ENCODE results near the gene IFNLR1. TPM values are rescaled to one million over a fixed set of nuclear protein-coding genes. Genes with fewer than 3 reads are reported as not detected.

The IFNLR1 gene
- total RNA-seq, 1 donor from 2014 or later, result 39.2 TPM

DNA sequence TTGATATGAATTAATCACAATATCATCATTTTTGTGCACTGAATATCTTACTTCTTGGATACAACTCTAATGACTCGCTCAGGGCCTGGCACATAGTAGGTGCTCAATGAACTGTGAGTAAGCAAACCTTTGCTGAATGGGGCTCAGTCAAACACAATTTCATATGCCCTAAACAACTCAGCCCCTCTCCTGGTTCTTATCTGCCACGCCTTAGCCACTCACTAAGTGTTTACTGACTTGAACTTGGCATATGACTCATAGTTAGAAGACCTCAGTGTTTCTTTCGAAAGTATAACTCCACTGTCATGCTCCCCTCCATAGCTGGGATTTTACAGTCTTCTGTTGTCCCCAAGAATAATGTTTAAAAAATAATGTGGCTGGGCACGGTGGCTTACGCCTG is 4.8 kb upstream of the IFNLR1 start:
- no peaks in the 10 kb centered on the region for H3K27me3 Mint-ChIP-seq
- intact Hi-C loops (cut with micrococcal nuclease), result loop anchor here (1.0 to 10.0 kb wide), 9 partner anchors 7 to 1045 kb away; partner anchors contain the start of genes CLIC4, RCAN3, SRRM1 and SRSF10
- H3K4me3 Mint-ChIP-seq, result peak overlapping the region; percentile 79
- H3K27ac Mint-ChIP-seq, result peak overlapping the region; percentile 98
- TF ChIP-seq CTCF (IDR thresholded peaks at IDR 0.05), result no peak
- POLR2A ChIA-PET, result interaction anchor here (0.7 to 8.7 kb wide), 11 partner anchors 7 to 553 kb away, joined by 3 to 96 read pairs (median 14); partner anchors contain the start of genes CLIC4, NIPAL3 and SRRM1
- ATAC-seq (ENCODE audit: low read depth), result peak; percentile 27
- no peaks in the 10 kb centered on the region for H3K9me3 Mint-ChIP-seq
- H3K4me1 Mint-ChIP-seq, result peaks cover 77% of the 10 kb centered on the region
- no peaks in the 10 kb centered on the region for H3K36me3 Mint-ChIP-seq (ENCODE audit: low read depth)
- DNase-seq, result no peak
- CTCF ChIA-PET, result interaction anchor here (1.2 to 7.2 kb wide), 3 partner anchors 42 to 224 kb away, joined by 3 to 57 read pairs (median 27); partner anchors contain the start of gene NIPAL3

DNA sequence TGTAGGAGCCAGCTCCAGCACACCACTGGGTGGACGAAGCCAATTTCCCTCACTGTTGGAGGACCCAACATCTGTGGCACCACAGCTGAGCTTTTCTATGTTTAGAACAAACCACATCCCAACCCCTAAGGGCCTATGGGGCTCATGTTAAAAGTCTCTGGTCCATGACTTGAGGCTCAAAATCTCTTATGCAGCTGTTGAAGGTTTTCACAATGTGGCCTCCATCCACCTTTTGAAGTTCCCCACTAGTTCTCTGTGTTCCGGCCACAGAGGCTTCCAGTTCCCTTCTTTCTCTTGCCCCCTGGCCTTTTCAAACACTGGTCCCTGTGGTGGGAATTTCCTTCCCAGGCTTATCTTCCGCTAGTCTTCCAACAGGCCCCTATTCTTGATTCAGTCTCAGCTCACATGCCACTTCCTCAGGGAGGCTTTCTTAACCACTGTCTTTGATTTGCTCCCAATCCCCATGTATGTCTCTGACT is 3.9 kb upstream of the IFNLR1 start:
- ATAC-seq (ENCODE audit: low read depth) (peak; percentile 46), DNase-seq (peak; percentile 50)
- no peak for TF ChIP-seq CTCF (IDR thresholded peaks at IDR 0.05)
- intact Hi-C loops (cut with micrococcal nuclease), result loop anchor here (1.0 to 10.0 kb wide), 10 partner anchors 8 to 1046 kb away; partner anchors contain the start of genes CLIC4, NIPAL3, RCAN3 and SRRM1
- ChIA-PET CTCF (interaction anchor here (1.4 to 7.2 kb wide), 6 partner anchors 8 to 201 kb away, joined by 5 to 57 read pairs (median 22); no protein-coding TSS in a partner anchor), POLR2A (interaction anchor here (0.6 to 8.7 kb wide), 21 partner anchors 8 to 831 kb away, joined by 3 to 96 read pairs (median 6); partner anchors contain the start of genes CLIC4, CNR2, HMGCL and NIPAL3)
- Mint-ChIP-seq H3K27ac (peak overlapping the region; percentile 98), H3K4me3 (peak overlapping the region; percentile 79), H3K4me1 (peaks cover 83% of the 10 kb centered on the region), H3K36me3 (ENCODE audit: low read depth) (peaks cover 2% of the 10 kb centered on the region), H3K27me3 (no peaks in the 10 kb centered on the region), H3K9me3 (no peaks in the 10 kb centered on the region)

GRCh38 chr1:24189528-24189927 is 2.4 kb upstream of the IFNLR1 start:
- no peak for TF ChIP-seq CTCF (IDR thresholded peaks at IDR 0.05)
- Mint-ChIP-seq H3K4me3 (peak overlapping the region; percentile 79), H3K27me3 (no peaks in the 10 kb centered on the region), H3K27ac (peak overlapping the region; percentile 98), H3K36me3 (ENCODE audit: low read depth) (peaks cover 5% of the 10 kb centered on the region), H3K9me3 (no peaks in the 10 kb centered on the region), H3K4me1 (peaks cover 84% of the 10 kb centered on the region)
- peak; percentile 50 for DNase-seq
- peak; percentile 18 for ATAC-seq (ENCODE audit: low read depth)
- ChIA-PET CTCF (interaction anchor here (0.9 to 7.2 kb wide), 7 partner anchors 10 to 453 kb away, joined by 3 to 57 read pairs (median 17); no protein-coding TSS in a partner anchor), POLR2A (interaction anchor here (0.5 to 8.7 kb wide), 26 partner anchors 10 to 1043 kb away, joined by 3 to 96 read pairs (median 6); partner anchors contain the start of genes CLIC4, CNR2, HNRNPR and RCAN3)
- intact Hi-C loops (cut with micrococcal nuclease), result loop anchor here (2.0 to 5.0 kb wide), 2 partner anchors 133 to 843 kb away; no protein-coding TSS in a partner anchor

DNA sequence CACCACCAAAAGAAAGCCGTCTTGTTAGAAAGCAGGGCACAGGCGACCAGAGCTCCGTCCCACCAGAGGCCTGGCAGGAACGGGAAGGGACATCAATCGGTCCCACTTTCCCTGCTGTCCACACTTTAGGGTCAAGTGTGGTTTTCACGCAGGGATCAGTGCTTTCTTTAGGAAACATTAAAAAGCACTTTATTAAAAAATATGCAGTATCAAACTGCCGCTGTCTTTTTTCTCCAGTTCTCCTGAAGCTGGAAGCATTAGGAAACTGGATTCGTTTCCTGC is 437 bp downstream of the IFNLR1 start:
- Mint-ChIP-seq H3K9me3 (no peaks in the 10 kb centered on the region), H3K4me3 (peak overlapping the region; percentile 92), H3K36me3 (ENCODE audit: low read depth) (peaks cover 21% of the 10 kb centered on the region), H3K27me3 (no peaks in the 10 kb centered on the region), H3K4me1 (peaks cover 77% of the 10 kb centered on the region), H3K27ac (peak overlapping the region; percentile 88)
- no peak for TF ChIP-seq CTCF (IDR thresholded peaks at IDR 0.05)
- intact Hi-C loops (cut with micrococcal nuclease), result loop anchor here (5.0 kb wide), 1 partner anchor 136 kb away; no protein-coding TSS in a partner anchor
- ChIA-PET CTCF (interaction anchor here (4.3 to 5.8 kb wide), 3 partner anchors 12 to 205 kb away, joined by 23 to 34 read pairs (median 29); no protein-coding TSS in a partner anchor), POLR2A (interaction anchor here (0.6 to 8.7 kb wide), 9 partner anchors 11 to 384 kb away, joined by 3 to 96 read pairs (median 3); partner anchors contain the start of genes RCAN3 and SRSF10)
- ATAC-seq (ENCODE audit: low read depth) (no peak), DNase-seq (no peak)

All from activated B cell treated with CpG ODN at 0.5 μM for 24 hours (primary cell).